GM19452 (cell line): ENCODE results near the gene ACMSD.

Source experiments
- ATAC-seq: cut with Tn5 transposase; IDR thresholded peaks from one replicate; pipeline ENCODE4 v1.9.1; 2021; ENCODE audit not compliant: unreplicated experiment

ACMSD gene

DNA sequence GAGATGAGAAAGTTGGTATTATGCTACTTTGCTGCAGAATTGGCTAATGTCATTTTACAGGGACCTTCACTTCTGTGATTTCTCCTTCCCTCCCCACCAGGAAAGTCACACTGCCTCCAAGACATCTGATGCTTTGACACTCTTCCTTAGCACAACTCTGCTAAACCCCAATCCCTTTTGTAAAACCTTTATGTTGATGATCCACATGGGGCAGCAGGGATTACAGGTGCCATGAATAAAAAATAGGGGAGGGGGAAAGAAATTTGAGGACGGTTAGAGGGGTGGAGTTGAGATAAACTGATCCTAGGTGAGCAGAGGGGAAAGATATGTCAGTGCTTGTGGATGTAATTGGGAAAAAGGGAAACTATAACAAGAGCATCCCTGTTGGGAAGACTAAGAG, 106.6 kb downstream of the ACMSD start:
- ATAC-seq = no peak

GRCh38 chr2:134946073-134946472, 107.7 kb downstream of the ACMSD start:
- no peak for ATAC-seq

GRCh38 chr2:134949981-134950708, 111.7 kb downstream of the ACMSD start:
- ATAC-seq = no peak

DNA sequence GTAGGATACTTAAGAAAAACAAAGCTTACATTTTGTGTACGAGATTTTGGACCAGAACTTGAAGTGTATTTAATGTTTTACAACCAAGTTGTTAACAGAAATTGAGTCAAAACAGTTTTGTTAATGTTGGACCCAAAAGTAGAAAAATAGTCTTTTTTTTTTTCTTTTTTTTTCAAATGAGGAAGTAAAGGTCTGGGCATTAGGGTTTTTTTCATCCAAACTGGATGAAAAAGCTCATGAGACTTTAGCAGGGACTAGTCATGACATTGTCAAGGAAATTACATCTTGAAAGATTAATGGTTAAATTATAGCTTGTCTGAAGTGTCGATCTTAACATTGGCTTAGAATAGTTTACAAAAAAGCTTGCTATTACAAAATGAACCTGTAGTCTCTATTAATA, 112.5 kb downstream of the ACMSD start:
- ATAC-seq = no peak
